MG63 (cell line): ENCODE data around the gene ZWINT. TPM values are rescaled to one million over a fixed set of nuclear protein-coding genes. Genes with fewer than 3 reads are reported as not detected.

Source experiments
- DNase-seq: peaks from one replicate; pipeline ENCODE4 v3.0.0-alpha.2; 2020
- H3K27me3 ChIP-seq: fragments of 250-450 bp; sonication (Bioruptor Pico); 2 replicates; pipeline ENCODE4 v1.5.1; 2020; ENCODE audit warnings: mild to moderate bottlenecking, moderate library complexity
- H3K36me3 ChIP-seq: fragments of 250-450 bp; sonication (Bioruptor Pico); 2 replicates; pipeline ENCODE4 v1.5.1; 2020; ENCODE audit warnings: mild to moderate bottlenecking, moderate library complexity
- H3K4me3 ChIP-seq: fragments of 250-450 bp; sonication (Bioruptor Pico); 2 replicates; pipeline ENCODE4 v1.5.1; 2020; ENCODE audit warnings: mild to moderate bottlenecking, moderate library complexity
- H3K9me3 ChIP-seq: fragments of 250-450 bp; sonication (Bioruptor Pico); 2 replicates; pipeline ENCODE4 v1.5.1; 2020; ENCODE audit warnings: mild to moderate bottlenecking, moderate library complexity
- total RNA-seq: library from RNA; depleted of rRNA; stranded (reverse); fragments of >200 nt; shearing (Covaris generic); gene quantifications from 2 replicates; pipeline ENCODE4 v1.2.3, GENCODE V29; 2014; ENCODE audit warnings: low replicate concordance

Gene ZWINT
- total RNA-seq, 1 experiment from 2014 or later, result 78.9 TPM

DNA sequence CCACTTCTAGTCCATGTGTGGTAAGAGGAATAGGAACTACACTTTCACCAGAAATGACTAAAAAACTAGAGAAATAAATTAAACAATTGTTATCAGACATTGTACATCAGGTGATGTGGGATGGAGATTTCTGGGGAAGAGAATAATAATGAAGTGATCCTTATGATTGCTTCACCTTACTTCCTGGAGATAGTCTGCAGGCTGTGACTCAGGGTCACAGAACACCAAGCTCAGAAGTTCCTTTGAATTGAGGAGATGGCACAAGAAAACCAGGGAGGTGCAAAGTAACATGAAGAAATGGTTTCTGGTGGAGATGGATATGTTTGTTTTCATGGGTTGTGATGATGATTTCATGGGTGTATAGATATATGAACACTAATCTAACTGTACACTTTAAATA lies 44.5 kb downstream of the ZWINT start:
- no peaks in the 10 kb centered on the region for H3K36me3 ChIP-seq
- no peaks in the 10 kb centered on the region for H3K9me3 ChIP-seq
- no peak overlapping the region for H3K4me3 ChIP-seq
- DNase-seq, result no peak
- no peaks in the 10 kb centered on the region for H3K27me3 ChIP-seq
